GM19238 (cell line): ENCODE measurements around the gene RNF150.

Experiments
- DNase-seq: peaks from one replicate; pipeline ENCODE4 v3.0.0; 2011; ENCODE audit warnings: low spot score; ENCODE audit not compliant: insufficient read length

The RNF150 gene

GRCh38 chr4:141132072-141132708 lies 1.1 kb downstream of the RNF150 start:
- no peak for DNase-seq

GRCh38 chr4:141131723-141132071 lies 1.6 kb downstream of the RNF150 start:
- no peak for DNase-seq

GRCh38 chr4:141130947-141131605 lies 2.2 kb downstream of the RNF150 start:
- no peak for DNase-seq

GRCh38 chr4:141127884-141128283 lies 5.4 kb downstream of the RNF150 start:
- no peak for DNase-seq

- no peak for DNase-seq
Measured at GRCh38 chr4:141126769-141127168, 6.5 kb downstream of the RNF150 start.

GRCh38 chr4:141124224-141124623 lies 9.0 kb downstream of the RNF150 start:
- no peak for DNase-seq

GRCh38 chr4:141121768-141122454 lies 11.4 kb downstream of the RNF150 start:
- DNase-seq: no peak

GRCh38 chr4:141121101-141121500 lies 12.2 kb downstream of the RNF150 start:
- DNase-seq: no peak

- no peak for DNase-seq
Measured at GRCh38 chr4:141120036-141120593, 13.2 kb downstream of the RNF150 start.

- no peak for DNase-seq
Measured at GRCh38 chr4:141119071-141119470, 14.2 kb downstream of the RNF150 start.

GRCh38 chr4:141118381-141118780 lies 14.9 kb downstream of the RNF150 start:
- DNase-seq: no peak

GRCh38 chr4:141117935-141118334 lies 15.3 kb downstream of the RNF150 start:
- DNase-seq: no peak

GRCh38 chr4:141109983-141110382 lies 23.3 kb downstream of the RNF150 start:
- no peak for DNase-seq

GRCh38 chr4:141107927-141108326 lies 25.3 kb downstream of the RNF150 start:
- DNase-seq: no peak

GRCh38 chr4:141102367-141102766 lies 30.9 kb downstream of the RNF150 start:
- no peak for DNase-seq

GRCh38 chr4:141101511-141101910 lies 31.8 kb downstream of the RNF150 start:
- no peak for DNase-seq

- DNase-seq: no peak
Measured at GRCh38 chr4:141099326-141099725, 33.9 kb downstream of the RNF150 start.

- no peak for DNase-seq
Measured at GRCh38 chr4:141098163-141098562, 35.1 kb downstream of the RNF150 start.

- DNase-seq: no peak
Measured at GRCh38 chr4:141090473-141090872, 42.8 kb downstream of the RNF150 start.

- no peak for DNase-seq
Measured at GRCh38 chr4:141081921-141082395, 51.3 kb downstream of the RNF150 start.

GRCh38 chr4:141080668-141081067 lies 52.6 kb downstream of the RNF150 start:
- DNase-seq: no peak

- no peak for DNase-seq
Measured at GRCh38 chr4:141079393-141079930, 53.8 kb downstream of the RNF150 start.
